GM13977 (cell line): ENCODE measurements around the gene LPCAT4.
"Not testable (repeated sequence)": the region's sequence is repeated elsewhere in the genome, so short reads cannot be mapped to it uniquely, and the experiment has no call there.

ENCODE experiments used
- DNase-seq: peaks from one replicate; pipeline ENCODE4 v3.0.0; 2012; ENCODE audit warnings: low spot score
- CTCF ChIP-seq: IDR thresholded peaks from 2 replicates; pipeline ENCODE4 v1.5.1; 2012; ENCODE audit warnings: mild to moderate bottlenecking, control low read depth; ENCODE audit not compliant: insufficient read depth; ENCODE audit errors: extremely low read depth, missing control alignments
- in situ Hi-C: fragments of 300-500 bp; cut with MboI; formaldehyde crosslinking; loops from one replicate; pipeline ENCODE4 v1.12.0; 2022; ENCODE audit warnings: low sequenced_read_pairs, low pct_unique_long_range_greater_than_20kb, mixed read lengths, inconsistent platforms; ENCODE audit not compliant: unreplicated experiment

The LPCAT4 gene

GRCh38 chr15:34349769-34350168 is 17.2 kb downstream of the LPCAT4 start:
- DNase-seq = no peak
- in situ Hi-C loops = loop anchor here (25.0 kb wide), 2 partner anchors 238 to 262 kb away; partner anchors contain the start of gene GOLGA8B

GRCh38 chr15:34348735-34349300 is 18.2 kb downstream of the LPCAT4 start:
- in situ Hi-C loops = loop anchor here (25.0 kb wide), 1 partner anchor 262 kb away; no protein-coding TSS in a partner anchor

More at GRCh38 chr15:34349769-34350168, 17.2 kb downstream of the LPCAT4 start:
- no peak for TF ChIP-seq CTCF

GRCh38 chr15:34347951-34348638 is 18.9 kb downstream of the LPCAT4 start:
- no peak for TF ChIP-seq CTCF
- no peak for DNase-seq
- in situ Hi-C loops = loop anchor here (25.0 kb wide), 1 partner anchor 261 kb away; no protein-coding TSS in a partner anchor

More at GRCh38 chr15:34348735-34349300, 18.2 kb downstream of the LPCAT4 start:
- no peak for DNase-seq
- no peak for TF ChIP-seq CTCF

- peak; percentile 77 for DNase-seq
- TF ChIP-seq CTCF = peak; percentile 90
- in situ Hi-C loops = loop anchor here (25.0 kb wide), 1 partner anchor 256 kb away; no protein-coding TSS in a partner anchor
Observed at GRCh38 chr15:34342737-34343575, 24.0 kb downstream of the LPCAT4 start, which contains the start of the genes NOP10 and NUTM1. Gene NOP10, minus strand, starts transcription at chr15:34343136. Its CDS starts 63 bp downstream, at chr15:34343073. Gene NUTM1, plus strand, starts transcription at chr15:34343315. Its CDS starts 382 bp downstream, at chr15:34343697.

- in situ Hi-C loops = loop anchor here (25.0 kb wide), 1 partner anchor 255 kb away; no protein-coding TSS in a partner anchor
- DNase-seq = not testable (repeated sequence)
Observed at GRCh38 chr15:34342213-34342736, 24.7 kb downstream of the LPCAT4 start.

GRCh38 chr15:34341381-34342212 is 25.4 kb downstream of the LPCAT4 start:
- no peak for TF ChIP-seq CTCF
- in situ Hi-C loops = loop anchor here (25.0 kb wide), 1 partner anchor 254 kb away; no protein-coding TSS in a partner anchor
- no peak for DNase-seq
